GM19324 (cell line): ENCODE results near the gene CDK1.
"Not testable (repeated sequence)": the region's sequence is repeated elsewhere in the genome, so short reads cannot be mapped to it uniquely, and the experiment has no call there.

ENCODE experiments used
- ATAC-seq: cut with Tn5 transposase; IDR thresholded peaks from one replicate; pipeline ENCODE4 v1.9.1; 2021; ENCODE audit warnings: mild to moderate bottlenecking, moderate library complexity; ENCODE audit not compliant: unreplicated experiment, low FRiP score

The CDK1 gene

GRCh38 chr10:60809157-60809556 lies 30.9 kb downstream of the CDK1 start:
- ATAC-seq, result no peak

DNA sequence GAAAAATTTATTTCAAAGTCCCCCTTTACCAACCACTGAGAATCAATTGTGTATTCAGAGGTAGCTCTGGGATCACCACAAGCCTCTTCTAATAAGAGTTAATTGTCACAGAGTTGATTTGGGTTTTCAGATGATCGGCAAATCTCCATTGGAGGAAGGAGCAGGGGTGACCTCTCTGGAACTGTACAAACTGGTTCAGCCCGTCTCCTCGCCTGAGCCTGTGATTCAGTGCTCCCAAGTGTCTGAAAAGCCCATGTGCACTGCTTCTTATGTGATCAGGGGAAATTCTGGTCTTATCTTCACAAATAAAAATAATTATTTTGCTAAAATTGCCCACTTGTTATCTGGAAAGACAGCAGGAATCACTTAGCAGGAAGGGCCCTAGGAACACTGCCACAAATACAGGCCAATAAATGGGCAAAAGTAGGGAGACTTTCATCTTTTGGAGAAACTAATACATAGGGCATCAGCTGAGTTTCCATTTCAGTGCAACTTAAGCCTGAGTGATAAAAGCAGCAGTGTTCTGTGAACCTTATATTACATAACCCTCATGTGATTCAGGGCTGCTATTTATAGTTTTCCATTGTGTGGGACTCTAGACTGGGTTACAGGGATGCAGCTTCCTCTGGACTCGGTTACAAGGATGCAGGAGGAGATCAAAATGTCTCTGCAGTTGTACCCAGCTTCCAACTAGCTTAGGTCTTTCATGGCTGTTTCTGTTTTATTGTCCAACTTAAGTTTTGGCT lies 32.3 kb downstream of the CDK1 start:
- ATAC-seq, result no peak

DNA sequence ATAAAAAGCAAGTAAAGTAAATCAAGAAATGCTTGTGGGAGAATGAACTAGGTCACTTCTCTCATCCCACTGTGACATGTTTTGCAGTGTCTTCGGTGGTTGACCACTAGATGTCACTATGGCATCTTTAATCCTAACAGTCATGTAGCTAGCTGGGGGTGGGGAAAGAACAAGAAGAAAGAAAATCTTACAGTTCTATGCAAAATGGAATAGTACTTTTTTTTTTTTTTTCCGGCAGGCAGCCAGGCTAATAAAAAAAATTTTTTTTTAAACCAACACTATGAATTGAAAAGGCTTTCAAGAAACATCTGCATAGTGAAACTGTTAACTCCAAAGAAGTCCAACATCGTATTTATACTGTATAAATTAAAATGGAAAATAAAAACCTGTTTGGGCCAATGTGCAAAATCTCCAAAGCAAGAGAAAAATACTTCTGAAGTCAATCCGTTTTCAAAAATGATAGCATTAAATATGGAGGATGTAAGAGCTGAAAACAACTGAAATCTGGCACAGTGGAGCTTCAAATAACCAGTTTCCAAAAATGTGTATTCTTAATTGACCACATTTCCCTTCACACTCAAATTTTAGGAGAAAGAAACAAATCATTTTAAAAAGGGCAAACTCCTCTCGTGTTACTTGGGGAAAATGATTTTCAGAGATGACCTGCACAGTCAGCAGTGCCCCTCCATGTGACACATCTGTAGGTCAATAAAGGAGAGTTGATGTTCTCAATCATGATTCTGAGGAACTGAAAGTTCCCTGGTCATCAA lies 38.5 kb downstream of the CDK1 start:
- peak; percentile 79 for ATAC-seq

DNA sequence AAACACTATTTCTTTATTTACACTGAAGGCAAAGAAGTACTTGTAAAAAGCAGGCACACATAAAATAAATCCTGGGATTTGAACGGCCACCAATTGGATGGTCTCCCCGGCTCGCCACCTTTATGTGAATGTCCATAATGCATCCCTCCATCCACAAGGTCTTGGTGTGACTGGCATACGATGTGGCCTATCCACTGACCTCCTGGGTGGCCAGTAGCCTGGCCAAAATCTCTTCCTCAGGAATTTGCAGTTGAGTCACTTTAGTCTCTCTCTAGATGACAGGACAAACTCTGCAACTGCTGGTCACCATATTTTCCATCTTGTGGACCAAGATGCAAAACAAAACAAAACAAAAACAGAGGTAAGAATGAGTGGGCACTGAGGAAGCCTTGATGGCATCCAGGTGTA lies 39.1 kb downstream of the CDK1 start:
- ATAC-seq, result no peak

DNA sequence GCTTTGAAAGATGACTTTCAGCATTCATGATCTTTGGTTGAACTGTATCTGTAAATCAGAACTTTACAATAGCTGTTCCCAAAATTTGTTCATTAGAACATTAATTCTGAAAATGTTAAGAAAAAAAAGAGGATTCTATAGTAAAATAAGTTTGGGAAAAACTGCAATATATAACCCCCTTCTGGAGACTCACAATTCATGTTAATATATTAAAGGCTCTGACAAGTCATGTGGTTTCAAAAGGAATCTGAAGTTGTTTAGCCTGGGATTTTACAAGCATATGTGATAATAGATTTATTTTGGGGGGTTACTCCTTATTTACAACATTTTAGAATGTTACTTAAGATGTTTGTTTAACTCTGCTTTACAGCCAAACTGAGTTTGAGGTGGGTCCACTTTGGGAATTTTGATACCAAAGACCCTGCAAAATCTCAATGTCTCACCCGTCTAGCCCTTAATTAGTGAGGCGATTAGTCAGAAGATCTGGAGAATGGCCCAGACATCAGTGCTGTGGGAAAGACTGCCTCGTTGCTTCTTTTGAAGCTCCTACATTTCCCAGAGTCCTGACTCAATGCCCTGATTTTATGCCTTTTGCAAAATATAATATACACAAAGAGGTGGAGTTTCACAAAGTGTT lies 40.0 kb downstream of the CDK1 start:
- ATAC-seq, result no peak

- ATAC-seq, result no peak
Observed at GRCh38 chr10:60819271-60819670, 41.0 kb downstream of the CDK1 start.

GRCh38 chr10:60820093-60820754 lies 41.9 kb downstream of the CDK1 start:
- no peak for ATAC-seq

DNA sequence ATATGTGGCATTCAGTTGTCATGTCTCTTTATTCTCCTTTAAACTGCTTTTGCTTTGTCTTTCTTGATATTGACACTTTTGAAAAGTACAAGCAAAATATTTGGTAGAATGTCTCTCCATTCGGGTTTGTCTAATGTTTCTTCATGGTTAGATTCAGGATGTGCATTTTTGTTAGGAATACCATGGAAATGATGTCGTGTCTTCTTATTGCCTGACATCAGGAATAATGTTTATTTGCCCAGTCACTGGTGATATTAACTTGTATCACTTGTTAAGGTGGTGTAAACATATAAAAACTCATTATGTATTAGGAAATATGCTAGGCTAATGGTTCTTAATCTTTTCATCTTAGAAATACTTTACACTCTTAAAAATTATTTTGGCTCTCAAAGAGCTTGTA lies 43.4 kb downstream of the CDK1 start:
- no peak for ATAC-seq

DNA sequence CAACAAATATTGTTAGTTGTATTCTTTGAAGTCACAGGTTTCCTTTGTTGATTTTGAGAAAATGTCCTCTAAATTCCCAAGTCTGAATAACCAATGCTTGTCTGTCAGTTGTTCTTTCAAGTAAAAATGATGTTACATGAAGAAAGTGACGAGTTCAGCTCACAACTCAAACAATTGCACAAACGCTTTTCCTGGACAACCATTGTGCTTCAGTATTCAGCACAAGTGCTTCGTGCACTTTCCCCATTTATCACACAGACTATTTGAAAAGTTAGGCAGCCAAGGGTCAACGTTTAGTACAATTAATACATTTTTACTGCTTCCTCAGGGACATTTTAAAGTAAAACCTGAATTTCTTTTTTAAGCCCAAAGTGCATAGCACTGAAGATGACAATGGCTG lies 44.5 kb downstream of the CDK1 start:
- no peak for ATAC-seq

DNA sequence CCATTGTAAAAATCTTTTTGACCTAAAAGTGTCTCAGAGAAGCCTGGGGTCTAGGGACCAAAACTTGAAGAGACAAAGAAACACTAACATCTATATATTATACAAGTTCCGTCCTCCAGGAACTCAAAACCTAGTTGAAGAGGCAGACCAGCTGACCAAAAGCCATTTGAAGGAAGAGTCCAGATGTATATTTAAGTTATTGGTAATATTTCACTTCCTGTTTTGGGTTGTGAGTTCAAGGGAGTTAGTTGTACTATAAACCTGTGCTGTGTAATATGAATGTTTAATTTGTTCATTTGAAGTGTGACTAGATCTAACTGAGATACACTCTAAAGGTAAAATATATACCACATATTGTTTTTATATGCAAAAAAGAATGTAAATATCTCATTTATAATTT lies 45.0 kb downstream of the CDK1 start:
- no peak for ATAC-seq

GRCh38 chr10:60825520-60825919 lies 47.2 kb downstream of the CDK1 start:
- no peak for ATAC-seq

- ATAC-seq, result no peak
Observed at GRCh38 chr10:60827791-60828488, 49.7 kb downstream of the CDK1 start.

- no peak for ATAC-seq
Observed at GRCh38 chr10:60828489-60828852, 50.2 kb downstream of the CDK1 start.

GRCh38 chr10:60832136-60832535 lies 53.9 kb downstream of the CDK1 start:
- not testable (repeated sequence) for ATAC-seq

DNA sequence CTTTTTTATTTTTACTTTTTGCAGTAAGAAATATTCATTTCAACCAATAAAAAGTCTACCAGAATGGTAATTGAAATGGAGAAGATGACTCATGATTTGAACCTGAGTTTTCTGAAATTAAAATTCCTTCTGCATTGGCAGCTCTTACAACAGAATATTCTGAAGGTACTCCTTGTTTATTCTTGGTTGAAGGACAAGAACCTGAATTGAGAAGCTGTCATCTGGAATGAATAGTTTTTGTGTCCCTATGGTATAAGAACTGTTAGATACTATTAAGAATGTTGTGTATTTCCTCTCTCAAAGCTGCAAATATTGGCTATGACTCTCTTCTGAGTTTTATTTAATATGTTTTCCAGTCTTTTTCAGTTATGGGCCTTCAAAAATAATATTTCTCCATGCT lies 56.1 kb downstream of the CDK1 start:
- ATAC-seq, result no peak

GRCh38 chr10:60835049-60835448 lies 56.8 kb downstream of the CDK1 start:
- ATAC-seq, result no peak

- not testable (repeated sequence) for ATAC-seq
Observed at GRCh38 chr10:60841227-60841626, 62.9 kb downstream of the CDK1 start.

- no peak for ATAC-seq
Observed at GRCh38 chr10:60842694-60843093, 64.4 kb downstream of the CDK1 start.
